Cardiac ventricle fibroblast (primary cell): ENCODE data around the gene BBS9. TPM values are rescaled to one million over a fixed set of nuclear protein-coding genes. Genes with fewer than 3 reads are reported as not detected.

Experiments
- total RNA-seq: library from RNA; depleted of rRNA; stranded (reverse); fragments of >200 nt; gene quantifications from 2 replicates; pipeline ENCODE4 v1.2.3, GENCODE V29; 2015

Gene BBS9
- 8.2 and 11.0 TPM in 2 replicates for total RNA-seq

DNA sequence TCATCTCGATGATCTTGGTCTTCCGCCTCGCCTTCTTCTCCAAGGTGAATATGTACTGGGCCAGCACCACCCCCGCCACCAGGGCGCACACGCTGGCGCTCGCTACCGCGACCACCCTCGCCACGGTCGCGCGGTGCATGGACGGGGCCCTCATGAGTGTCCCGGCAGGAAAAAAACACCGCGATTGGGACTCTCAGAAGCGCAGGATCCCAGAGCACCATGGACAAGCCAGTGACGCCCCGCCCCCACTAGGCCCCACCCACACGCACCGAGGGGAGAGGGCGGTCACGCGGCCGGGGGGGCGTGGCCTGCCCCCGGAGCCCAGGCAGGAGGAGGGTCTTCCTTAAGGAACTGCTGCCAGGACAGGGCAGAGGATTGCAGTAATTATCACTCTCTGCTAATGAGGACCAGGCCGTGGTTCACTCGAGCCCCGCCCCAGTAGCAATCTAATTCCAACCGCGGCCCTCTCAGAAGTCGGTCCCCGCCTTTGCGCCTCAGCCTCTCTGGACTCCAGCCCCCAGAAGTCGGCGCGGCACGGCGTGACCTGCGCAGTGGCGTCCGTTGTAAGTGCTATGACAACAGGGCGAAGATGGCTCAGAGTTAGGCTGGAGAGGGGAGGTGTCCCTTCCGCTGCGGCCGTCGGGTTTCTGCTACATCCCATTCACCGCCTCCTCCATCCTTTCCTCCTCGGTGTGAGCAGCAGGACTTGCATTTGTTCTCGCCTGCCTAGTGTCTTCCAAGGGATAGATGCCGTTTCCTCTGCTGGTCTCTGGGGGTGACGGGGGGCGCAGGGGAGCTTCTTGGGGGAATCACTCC lies at the start of gene BBS9:
TSS of gene BBS9 (plus strand) at position 575 of the 816 bp plus-strand sequence. CDS start 16,689 bp downstream, outside the sequence.

DNA sequence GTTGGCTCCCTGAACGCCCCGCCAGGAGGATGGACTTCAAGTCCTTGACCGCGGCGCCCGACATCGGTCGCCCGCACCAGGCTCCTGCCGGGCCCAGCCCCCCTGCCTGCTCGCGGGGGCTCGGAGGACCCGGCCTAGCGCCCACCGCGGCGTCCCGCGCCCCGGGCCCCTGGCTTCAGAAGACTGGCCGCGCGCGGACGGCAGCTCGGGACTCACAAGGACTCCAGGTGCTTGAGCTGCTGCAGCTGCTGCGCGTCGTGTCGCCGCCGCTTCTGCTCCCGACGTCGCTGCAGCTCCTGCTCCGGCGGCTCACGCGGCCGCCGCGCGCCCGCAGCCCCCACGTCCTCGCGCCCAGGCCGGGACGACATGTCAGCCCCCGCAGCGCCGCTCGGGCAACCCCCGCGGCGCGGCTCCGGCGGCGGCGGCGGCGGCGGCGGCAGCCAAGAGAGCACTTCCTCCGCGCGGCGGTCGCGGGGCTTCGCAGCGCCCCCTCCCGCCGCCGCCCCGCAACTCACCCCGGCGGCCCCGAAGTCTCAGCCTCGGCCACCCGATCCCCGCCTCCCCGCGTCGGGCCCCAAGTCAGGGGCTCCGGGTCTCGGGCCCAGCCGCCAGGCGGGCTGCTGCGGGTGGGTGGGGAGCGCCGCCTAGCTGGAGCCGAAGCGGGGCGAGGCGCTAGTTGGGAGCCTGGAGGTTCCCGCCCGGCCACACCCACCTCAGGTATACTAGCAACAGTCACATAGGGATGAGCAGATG lies 20.2 kb upstream of the BBS9 start, which contains the start of gene RP9:
TSS of gene RP9 (minus strand) at position 400 of the 753 bp plus-strand sequence. CDS start at position 368, 32 bp downstream.

Other genes starting within 250 kb of the BBS9 start
- gene KBTBD2, start 237.8 kb upstream of the BBS9 start, total RNA-seq, result 12.0 and 19.2 TPM in 2 replicates
- 178 and 181 TPM in 2 replicates for gene FKBP9, start 172.1 kb upstream of the BBS9 start, total RNA-seq
- 9.2 and 10.6 TPM in 2 replicates for gene NT5C3A, start 66.8 kb upstream of the BBS9 start, total RNA-seq
- gene RP9, start 20.2 kb upstream of the BBS9 start, total RNA-seq, result 5.2 and 7.4 TPM in 2 replicates